ENCODE data around the gene METTL26.
A peak's percentile ranks its signal among the peaks of the same experiment; 100 is the strongest.
"Not testable (repeated sequence)": the region's sequence is repeated elsewhere in the genome, so short reads cannot be mapped to it uniquely, and the experiment has no call there.

Gene METTL26

DNA sequence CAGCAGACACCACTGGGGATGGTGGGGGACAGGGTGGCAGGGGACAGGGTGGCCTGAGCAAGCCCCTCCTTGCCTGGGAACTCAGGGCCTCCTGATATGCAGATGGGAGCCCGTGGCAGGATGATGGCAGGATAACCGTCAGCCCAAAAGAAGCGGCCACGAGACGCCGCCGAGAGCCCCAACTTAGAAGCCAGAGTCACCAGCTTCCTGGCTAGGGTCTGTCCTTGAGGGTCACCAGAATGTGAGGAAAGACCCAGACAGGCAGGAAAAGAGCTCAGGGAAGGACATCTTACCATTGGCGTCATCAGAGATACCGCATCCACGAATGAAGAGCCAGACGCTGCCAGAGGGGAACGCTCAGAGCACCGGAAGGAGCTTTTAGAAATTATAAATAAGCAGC lies 26.8 kb downstream of the METTL26 start:
- DNase-seq (ENCODE audit: low read depth), result no peak
- TF ChIP-seq, protein P1, sequence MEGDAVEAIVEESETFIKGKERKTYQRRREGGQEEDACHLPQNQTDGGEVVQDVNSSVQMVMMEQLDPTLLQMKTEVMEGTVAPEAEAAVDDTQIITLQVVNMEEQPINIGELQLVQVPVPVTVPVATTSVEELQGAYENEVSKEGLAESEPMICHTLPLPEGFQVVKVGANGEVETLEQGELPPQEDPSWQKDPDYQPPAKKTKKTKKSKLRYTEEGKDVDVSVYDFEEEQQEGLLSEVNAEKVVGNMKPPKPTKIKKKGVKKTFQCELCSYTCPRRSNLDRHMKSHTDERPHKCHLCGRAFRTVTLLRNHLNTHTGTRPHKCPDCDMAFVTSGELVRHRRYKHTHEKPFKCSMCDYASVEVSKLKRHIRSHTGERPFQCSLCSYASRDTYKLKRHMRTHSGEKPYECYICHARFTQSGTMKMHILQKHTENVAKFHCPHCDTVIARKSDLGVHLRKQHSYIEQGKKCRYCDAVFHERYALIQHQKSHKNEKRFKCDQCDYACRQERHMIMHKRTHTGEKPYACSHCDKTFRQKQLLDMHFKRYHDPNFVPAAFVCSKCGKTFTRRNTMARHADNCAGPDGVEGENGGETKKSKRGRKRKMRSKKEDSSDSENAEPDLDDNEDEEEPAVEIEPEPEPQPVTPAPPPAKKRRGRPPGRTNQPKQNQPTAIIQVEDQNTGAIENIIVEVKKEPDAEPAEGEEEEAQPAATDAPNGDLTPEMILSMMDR (conservative IDR thresholded peaks at IDR 0.05; ENCODE audit: low read depth, low read length), result no peak
- H3K4me3 ChIP-seq (ENCODE audit: low read length), result no peak overlapping the region

DNA sequence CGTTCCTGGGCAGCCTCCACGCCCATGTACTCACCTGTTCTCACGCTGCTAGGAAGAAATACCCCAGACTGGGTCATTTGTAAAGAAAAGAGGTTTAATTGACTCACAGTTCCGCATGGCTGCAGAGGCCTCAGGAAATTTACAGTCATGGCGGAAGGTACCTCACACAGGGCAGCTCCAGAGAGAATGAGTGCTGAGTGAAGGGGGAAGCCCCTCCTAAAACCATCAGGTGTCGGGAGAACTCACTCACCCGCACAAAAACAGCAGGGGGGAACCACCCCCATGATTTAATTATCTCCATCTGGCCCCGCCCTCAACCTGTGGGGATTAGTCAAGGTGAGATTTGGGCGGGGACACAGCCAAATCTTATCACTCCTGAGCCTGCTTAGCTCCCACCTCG lies 28.1 kb downstream of the METTL26 start:
- TF ChIP-seq, protein P1 (conservative IDR thresholded peaks at IDR 0.05; ENCODE audit: low read depth, low read length), result no peak
- no peak for DNase-seq (ENCODE audit: low read depth)
- H3K4me3 ChIP-seq (ENCODE audit: low read length), result no peak overlapping the region

DNA sequence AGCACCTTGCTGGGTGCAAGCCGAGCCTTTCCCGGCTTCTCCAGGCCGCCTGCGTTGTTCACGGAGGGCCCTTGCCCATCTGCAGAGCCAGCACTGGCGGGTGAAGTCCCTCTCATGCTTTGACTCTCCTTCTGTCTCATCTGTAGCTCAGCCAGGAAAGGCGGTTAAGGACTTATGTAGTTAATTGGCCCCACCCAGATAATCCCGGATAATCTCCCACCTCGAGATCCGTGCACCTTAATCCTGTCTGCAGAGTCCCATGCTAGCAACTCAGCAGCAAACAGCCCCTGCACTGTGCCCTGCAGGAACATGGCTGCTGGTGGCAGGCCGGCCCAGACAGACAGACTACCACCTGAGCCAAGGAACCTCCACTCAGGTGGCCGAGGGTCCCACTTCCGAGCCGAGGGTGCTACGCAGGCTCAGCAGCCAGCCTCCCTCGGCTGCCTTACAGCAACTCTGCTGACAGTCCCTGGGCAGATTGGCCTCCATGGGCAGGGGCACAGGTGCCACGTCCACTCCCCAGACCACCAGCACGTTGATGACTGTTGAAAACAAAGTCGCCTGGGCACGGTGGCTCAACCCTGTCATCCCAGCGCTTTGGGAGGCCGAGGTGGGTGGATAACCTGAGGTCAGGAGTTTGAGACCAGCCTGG lies 29.3 kb downstream of the METTL26 start:
- TF ChIP-seq, protein P1 (conservative IDR thresholded peaks at IDR 0.05; ENCODE audit: low read depth, low read length), result no peak
- peak; percentile 79 for DNase-seq (ENCODE audit: low read depth)
- no peak overlapping the region for H3K4me3 ChIP-seq (ENCODE audit: low read length)

DNA sequence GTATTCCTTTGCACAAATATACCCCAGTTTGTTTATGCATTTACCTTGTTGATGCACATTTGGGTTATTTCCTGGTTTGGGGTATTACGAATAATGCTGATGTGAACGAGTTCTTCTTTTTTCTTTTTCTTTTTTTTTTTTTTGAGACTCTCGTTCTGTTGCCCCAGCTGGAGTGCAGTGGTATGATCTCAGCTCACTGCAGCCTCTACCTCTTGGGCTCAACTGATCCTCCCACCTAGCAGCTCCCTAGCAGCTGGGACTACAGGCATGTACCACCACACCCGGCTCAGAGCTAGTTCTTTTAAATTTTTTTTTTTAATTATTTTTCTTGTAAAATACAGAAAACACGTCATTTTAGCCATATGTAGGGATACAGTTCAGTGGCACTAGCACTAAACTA lies 32.2 kb downstream of the METTL26 start:
- TF ChIP-seq, protein P1 (conservative IDR thresholded peaks at IDR 0.05; ENCODE audit: low read depth, low read length), result no peak
- H3K4me3 ChIP-seq (ENCODE audit: low read length), result no peak overlapping the region
- no peak for DNase-seq (ENCODE audit: low read depth)

DNA sequence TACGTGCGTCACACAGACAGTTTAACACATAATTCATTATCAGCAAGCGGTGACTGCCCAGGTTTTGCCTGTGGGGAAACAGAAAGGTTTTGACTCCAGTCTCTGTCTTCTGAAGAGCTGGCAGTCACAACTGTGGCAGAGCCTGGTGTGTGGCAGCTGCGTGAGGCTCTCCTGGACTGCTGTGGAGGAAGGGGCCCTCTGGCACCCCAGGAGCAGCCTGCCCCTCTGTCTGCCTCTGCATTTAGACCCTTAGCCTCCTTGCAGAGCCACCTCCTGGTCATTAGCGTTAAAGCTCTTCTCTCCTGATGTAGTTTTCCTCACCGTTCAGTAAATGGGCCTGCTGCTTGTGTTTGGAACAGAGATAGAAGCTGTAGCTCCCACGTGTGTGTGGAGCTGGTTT lies 35.3 kb downstream of the METTL26 start:
- TF ChIP-seq, protein P1 (conservative IDR thresholded peaks at IDR 0.05; ENCODE audit: low read depth, low read length), result peak; percentile 57
- H3K4me3 ChIP-seq (ENCODE audit: low read length), result no peak overlapping the region

DNA sequence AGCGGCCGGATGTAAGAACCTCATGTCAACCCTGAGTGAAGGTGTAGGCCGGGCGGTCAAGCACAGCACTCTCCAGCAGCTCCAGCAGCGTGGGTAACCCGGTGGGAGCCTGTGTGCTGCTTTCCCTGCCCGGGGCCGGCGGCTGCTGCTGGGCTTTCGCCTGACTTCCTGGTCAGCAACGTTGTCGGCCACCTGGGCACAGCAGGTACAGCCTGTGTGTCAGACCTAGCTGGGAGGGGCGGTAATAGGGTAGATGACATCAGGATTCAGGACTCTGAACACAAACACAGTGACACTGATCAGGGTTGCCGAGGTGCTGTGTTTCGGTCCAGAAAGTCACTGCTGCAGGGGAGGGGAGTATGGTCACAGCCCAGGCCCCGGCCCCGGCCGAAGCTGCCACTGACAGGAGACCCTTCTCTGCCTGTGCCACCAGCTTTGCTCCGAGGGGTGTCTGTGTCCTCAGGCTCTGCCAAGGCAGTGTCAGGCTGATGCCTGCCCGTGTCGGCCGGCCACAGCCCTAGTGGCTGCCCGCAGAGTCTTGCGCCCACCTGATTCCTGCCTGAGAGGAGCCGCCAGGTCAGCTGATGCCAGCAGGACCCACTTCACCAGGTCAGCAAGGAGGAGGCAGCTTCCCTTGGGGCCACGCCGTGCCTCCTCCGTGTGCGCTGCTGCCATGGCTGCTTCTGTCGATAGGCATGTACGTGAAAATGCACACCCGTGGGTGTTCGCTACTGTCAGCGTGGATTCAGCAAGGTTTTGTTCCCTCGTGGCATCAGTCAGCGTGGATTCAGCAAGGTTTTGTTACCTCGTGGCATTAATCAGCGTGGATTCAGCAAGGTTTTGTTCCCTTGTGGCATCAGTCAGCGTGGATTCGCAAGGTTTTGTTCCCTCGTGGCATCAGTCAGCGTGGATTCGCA lies 37.0 kb downstream of the METTL26 start:
- no peak overlapping the region for H3K4me3 ChIP-seq (ENCODE audit: low read length)
- TF ChIP-seq, protein P1 (conservative IDR thresholded peaks at IDR 0.05; ENCODE audit: low read depth, low read length), result no peak
- no peak for DNase-seq (ENCODE audit: low read depth)

More for the DNA sequence above, 35.3 kb downstream of the METTL26 start:
- DNase-seq (ENCODE audit: low read depth), result no peak

DNA sequence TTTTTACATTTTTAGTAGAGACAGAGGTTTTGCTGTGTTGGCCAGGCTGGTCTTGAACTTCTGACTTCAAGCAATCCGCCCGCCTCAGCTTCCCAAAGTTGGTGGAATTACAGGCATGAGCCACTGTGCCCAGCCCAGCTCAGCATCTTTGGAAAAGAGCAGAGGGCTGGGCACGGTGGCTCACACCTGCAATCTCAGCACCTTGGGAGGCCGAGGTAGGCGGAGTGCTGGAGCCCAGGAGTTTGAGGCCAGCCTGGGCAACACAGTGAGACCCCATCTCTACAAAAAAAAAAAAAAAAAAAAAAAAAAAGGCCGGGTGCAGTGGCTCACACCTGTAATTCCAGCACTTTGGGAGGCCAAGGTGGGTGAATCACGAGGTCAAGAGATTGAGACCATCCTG lies 38.5 kb downstream of the METTL26 start:
- DNase-seq (ENCODE audit: low read depth); H3K4me3 ChIP-seq (ENCODE audit: low read length): not testable (repeated sequence)
